GM18870 (cell line): ENCODE data around the gene AKR1C1.
"Not testable (repeated sequence)": the region's sequence is repeated elsewhere in the genome, so short reads cannot be mapped to it uniquely, and the experiment has no call there.

Experiments
- ATAC-seq: cut with Tn5 transposase; IDR thresholded peaks from one replicate; pipeline ENCODE4 v1.9.1; 2021; ENCODE audit warnings: moderate library complexity; ENCODE audit not compliant: unreplicated experiment

Gene AKR1C1

DNA sequence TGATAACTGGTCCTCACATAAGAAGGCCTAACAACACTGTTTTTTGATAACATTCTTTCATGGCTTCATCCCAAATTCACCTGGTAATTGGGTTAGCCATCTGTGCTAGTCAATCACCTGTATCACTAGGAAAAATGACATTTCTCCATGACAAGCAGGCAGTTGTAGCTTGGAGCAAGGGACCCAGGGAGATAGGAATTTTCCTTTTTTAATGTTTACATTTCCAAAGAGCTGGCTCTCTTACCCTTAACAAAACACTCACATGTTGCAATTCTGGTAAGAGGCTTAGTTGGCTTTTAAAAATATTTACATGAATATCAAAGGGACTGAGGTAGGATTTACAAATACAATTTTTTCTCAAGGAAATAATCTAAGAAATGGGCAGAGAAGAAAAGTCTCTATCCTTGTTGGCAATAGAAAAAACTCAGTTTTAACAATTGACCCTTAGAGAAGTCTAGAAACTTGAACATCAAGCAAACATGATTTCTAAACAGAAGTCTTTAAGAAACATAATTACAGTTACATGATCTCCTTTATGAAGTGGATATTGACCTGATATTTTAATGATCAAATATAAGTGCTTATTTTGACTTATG lies 16.1 kb upstream of the AKR1C1 start:
- ATAC-seq: no peak

DNA sequence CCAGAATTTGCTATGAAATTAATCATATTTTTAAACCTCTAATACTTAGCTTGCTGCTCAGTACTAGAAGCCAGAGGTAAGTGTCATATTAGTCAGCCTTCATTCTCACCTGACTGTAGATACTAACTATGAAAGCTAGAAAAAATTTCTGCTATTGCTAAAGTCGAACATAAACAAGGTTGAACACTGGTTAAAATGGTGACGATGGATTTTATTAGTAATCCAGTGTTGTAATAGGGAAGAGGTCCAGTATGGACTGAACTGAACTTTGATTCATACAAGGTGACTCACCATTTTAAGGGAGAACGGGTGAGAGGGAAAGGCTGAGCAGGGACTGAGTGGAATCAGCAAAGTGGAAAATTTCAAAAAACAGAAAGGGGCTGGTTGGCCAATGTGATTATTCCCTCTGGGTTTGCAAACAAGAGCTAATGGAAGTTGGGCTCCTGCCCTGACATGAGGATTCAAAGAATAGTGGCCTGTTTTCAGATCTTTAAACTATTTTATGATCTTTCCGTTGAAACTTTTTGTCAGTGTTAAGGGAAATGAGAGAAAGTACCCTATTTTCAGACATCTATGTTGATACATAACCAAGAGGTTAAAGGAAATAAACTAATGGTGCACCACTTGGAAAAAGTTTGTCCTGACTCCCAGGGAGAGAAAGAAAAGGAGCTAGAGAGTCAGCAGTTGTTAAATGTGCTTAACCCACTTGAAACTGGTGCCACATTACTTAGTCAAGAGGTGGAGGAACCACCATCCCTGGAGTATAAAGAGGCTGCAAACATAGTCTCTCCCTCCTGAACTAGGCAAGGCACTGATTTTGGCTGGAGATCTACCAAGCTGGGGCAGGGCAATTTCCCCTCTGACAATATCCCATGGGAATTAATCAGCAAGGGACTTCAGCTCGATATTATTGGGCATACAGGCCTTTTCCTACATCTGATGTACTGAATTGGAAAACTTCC lies 15.3 kb upstream of the AKR1C1 start:
- ATAC-seq: no peak

- not testable (repeated sequence) for ATAC-seq
Observed at GRCh38 chr10:4951512-4952162, 11.6 kb upstream of the AKR1C1 start.

- no peak for ATAC-seq
Observed at GRCh38 chr10:4953405-4953804, 9.8 kb upstream of the AKR1C1 start.

GRCh38 chr10:4956088-4956487 lies 7.1 kb upstream of the AKR1C1 start:
- ATAC-seq: not testable (repeated sequence)

- ATAC-seq: not testable (repeated sequence)
Observed at GRCh38 chr10:4956955-4957645, 6.1 kb upstream of the AKR1C1 start.

DNA sequence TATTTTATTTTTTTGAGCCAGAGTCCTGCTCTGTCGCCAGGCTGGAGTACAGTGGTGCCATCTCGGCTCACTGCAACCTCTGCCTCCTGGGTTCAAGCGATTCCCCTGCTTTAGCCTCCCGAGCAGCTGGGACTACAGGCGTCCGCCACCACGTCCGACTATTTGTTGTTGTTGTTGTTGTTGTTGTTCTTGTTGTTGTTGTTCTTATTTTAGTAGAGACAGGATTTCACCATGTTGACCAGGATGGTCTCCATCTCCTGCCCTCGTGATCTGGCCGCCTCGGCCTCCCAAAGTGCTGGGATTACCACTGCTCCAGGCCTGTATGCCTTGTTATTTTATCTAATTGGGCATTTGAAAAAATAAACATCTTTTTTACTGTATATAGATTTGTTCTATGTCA lies 1.7 kb upstream of the AKR1C1 start:
- not testable (repeated sequence) for ATAC-seq

DNA sequence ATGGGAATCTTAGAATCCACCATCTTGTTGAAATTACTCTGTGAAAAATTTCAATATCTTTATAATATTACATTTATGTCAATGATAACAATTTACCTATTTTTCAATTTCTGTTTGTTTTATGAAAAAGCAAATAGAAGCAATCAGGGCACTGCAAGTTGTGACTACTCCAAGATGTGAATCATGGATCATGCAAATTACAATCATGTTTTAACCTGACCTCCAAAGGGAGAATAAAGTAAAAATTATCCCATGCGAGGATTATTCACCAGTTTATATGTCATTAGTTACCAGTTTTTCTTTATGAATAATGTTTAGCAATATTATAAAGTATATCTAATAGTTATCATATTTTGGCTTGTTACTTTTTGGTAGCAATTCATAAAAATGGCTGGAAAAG lies 907 bp upstream of the AKR1C1 start:
- not testable (repeated sequence) for ATAC-seq

- not testable (repeated sequence) for ATAC-seq
Observed at GRCh38 chr10:4963815-4964154, 570 bp downstream of the AKR1C1 start.

GRCh38 chr10:4965763-4966162 lies 2.5 kb downstream of the AKR1C1 start:
- not testable (repeated sequence) for ATAC-seq

DNA sequence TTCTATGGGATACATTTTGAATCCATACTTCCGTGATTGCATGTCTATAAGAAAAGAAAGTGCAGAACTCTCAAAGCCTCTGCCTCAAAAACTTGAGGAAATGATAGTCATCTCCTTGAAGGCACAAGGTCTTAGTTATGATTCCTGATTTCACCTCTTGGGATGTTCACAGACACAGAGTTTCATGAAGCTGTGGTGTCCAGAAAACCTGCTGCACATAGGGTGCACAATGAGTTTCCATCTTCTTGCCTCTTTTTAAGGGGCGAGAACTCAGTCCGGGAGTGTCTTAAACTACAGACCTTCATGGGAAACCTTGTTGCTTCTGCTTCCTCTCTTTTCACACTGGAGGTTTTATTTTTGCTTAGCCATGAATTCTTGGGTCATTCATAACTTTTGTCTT lies 4.0 kb downstream of the AKR1C1 start:
- ATAC-seq: not testable (repeated sequence)

DNA sequence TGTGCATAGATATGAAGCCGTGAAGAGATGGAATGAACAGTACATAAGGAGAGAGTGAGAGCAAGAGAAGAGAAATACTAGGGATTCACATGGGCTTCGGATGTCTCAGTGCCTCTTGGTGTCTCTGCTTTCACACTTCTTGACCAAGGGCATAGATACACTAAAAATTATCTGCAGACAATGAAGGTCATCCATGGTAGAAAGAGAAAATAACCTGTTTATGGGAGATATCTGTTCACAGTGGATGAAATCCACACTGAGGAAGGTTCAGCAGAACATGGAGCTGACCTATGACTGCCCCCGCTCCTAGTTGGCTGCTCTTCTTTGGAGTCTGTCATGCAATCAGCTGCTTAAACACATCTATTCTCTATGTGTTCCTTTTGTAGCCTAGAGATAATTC lies 6.1 kb downstream of the AKR1C1 start:
- not testable (repeated sequence) for ATAC-seq

DNA sequence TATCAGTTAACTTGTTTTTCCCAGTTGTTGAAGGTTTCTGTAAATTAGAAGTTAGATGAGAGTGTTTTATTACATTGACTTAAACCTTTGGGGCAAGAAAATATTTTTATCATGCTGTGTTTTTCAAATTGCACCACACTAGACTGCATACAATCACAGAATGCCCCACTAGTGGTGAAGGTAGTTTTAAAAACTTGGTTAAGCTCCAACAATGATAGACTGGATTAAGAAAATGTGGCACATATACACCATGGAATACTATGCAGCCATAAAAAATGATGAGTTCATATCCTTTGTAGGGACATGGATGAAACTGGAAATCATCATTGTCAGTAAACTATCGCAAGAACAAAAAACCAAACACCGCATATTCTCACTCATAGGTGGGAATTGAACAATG lies 7.1 kb downstream of the AKR1C1 start:
- not testable (repeated sequence) for ATAC-seq

GRCh38 chr10:4972369-4973142 lies 9.3 kb downstream of the AKR1C1 start:
- ATAC-seq: not testable (repeated sequence)

DNA sequence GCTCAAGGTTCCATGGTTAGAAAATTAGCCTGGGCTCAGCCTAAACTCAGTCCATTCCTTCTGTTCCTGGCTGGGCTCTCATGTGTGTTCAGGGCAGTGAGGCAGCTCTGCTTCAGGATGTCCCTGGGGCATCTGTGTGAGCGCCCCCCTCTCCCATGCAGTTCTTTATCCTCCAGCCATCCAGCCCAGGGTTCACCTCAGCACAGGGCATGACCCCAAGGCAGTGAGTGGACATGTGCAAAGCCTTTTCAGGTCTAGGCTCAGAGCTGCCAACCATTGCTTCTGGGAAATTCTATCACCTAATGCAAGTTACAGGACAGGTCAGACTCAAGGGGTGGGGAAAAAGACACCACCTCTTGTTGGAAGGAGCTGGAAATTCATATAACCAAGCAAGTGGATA lies 10.1 kb downstream of the AKR1C1 start:
- ATAC-seq: not testable (repeated sequence)

- not testable (repeated sequence) for ATAC-seq
Observed at GRCh38 chr10:4974400-4974799, 11.2 kb downstream of the AKR1C1 start.

DNA sequence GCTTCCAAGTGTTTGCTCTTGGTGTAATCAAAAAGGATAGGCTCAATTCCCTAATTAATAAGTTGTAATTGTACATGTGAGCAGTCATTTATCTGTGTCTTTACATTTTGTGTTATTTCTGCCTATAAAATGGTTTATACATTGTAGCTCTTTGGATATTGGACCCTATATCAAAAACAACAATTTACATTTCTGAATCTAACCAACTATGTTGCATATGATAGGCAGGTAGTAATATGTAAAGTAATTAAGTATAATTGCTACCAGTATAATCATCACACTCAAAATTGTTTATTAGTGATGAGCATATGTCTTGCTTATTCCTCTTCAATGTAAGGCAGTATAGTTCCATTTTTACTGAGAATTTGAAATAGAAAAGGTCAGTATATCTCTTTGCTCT lies 13.8 kb downstream of the AKR1C1 start:
- no peak for ATAC-seq

GRCh38 chr10:4978870-4979269 lies 15.7 kb downstream of the AKR1C1 start:
- ATAC-seq: no peak

GRCh38 chr10:4980793-4981192 lies 17.6 kb downstream of the AKR1C1 start:
- ATAC-seq: no peak

DNA sequence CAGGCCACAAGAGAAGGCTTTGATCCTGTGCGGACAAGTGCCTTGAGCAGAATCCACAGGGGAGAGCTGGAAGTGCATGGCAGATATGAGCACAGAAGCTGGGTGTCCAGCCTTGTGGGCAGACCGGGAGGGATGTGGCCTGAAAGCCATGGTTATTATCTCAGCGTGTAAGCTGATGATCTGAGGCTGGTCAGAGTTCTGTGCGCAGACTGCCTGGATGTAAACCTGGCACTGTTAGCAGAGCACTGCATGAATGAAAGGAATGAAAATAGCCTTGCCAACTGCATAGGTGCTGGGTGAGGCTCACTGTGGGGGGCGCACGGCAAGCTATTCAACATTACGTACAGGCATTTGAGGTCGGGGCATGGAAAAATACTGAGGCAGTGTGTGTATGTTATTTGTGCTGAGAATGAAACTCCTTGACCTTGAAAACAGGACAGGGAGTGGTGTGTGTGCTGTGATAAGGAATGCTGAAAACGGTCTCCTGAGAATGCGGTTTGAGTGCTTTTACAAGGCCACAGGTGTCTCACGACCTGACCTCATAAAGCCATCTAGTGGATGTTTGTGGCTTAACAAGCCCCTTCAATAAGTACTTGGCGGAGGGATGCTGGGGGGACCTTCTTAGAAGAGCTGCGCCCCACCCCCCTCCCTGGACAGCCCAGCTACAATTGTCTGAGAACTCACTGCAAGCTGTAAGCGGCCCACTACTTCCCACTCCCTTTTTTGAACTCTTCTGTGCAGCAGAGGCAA lies 18.7 kb downstream of the AKR1C1 start:
- no peak for ATAC-seq
